Caco-2 (cell line): Measurements from ENCODE around the gene EXOC6B. TPM values are rescaled to one million over a fixed set of nuclear protein-coding genes. Genes with fewer than 3 reads are reported as not detected.

Experiments
- BruUV-seq: library from RNA; stranded (reverse); fragments of 400-500 nt; replicated peaks from 2 replicates; lab custom pipeline; 2021; lab: Mats Ljungman, UMichigan
- CTCF ChIA-PET: fragments of 300-600 bp; sonication (Branson Sonifier 250); formaldehyde crosslinking; loops from one replicate; lab custom pipeline; 2022; ENCODE audit warnings: antibody characterized with exemption; lab: Charles Lee
- POLR2A ChIA-PET: fragments of 300-600 bp; sonication (Branson Sonifier 250); formaldehyde crosslinking; loops from one replicate; lab custom pipeline; 2022; ENCODE audit warnings: antibody characterized with exemption; lab: Charles Lee
- DNase-seq, 2 experiments: peaks; one replicate each; pipeline versions ENCODE4 v3.0.0 to v3.0.0-alpha.2; 2020 to 2022
- H3K27me3 ChIP-seq: replicated peaks from 2 replicates; pipeline ENCODE4 v1.6.0; 2011; ENCODE audit warnings: low read length; ENCODE audit not compliant: control insufficient read depth, insufficient read depth
- H3K36me3 ChIP-seq: 2 replicates; pipeline ENCODE4 v1.5.1; 2011; ENCODE audit warnings: low read length; ENCODE audit not compliant: control insufficient read depth, insufficient read depth
- H3K4me1 ChIP-seq: fragments of 250-450 bp; sonication (Bioruptor Pico); 2 replicates; pipeline ENCODE4 v1.5.1; 2020; ENCODE audit warnings: mild to moderate bottlenecking
- H3K4me3 ChIP-seq: 2 replicates; pipeline ENCODE4 v1.5.1; 2011; ENCODE audit warnings: low read depth, mild to moderate bottlenecking, control low read depth, low read length
- H3K9me3 ChIP-seq: fragments of 250-450 bp; sonication (Bioruptor Pico); 2 replicates; pipeline ENCODE4 v1.5.1; 2020; ENCODE audit warnings: mild to moderate bottlenecking, moderate library complexity
- H3K27ac Mint-ChIP-seq: one replicate; pipeline ENCODE4 v1.8.0; 2022; ENCODE audit warnings: mixed read lengths; ENCODE audit not compliant: unreplicated experiment
- H3K27me3 Mint-ChIP-seq: one replicate; pipeline ENCODE4 v1.8.0; 2022; ENCODE audit warnings: mixed read lengths; ENCODE audit not compliant: insufficient read depth, unreplicated experiment
- H3K36me3 Mint-ChIP-seq: one replicate; pipeline ENCODE4 v1.8.0; 2022; ENCODE audit warnings: mild to moderate bottlenecking, mixed read lengths; ENCODE audit not compliant: insufficient read depth, unreplicated experiment
- H3K4me1 Mint-ChIP-seq: one replicate; pipeline ENCODE4 v1.8.0; 2022; ENCODE audit warnings: low read depth, mixed read lengths; ENCODE audit not compliant: unreplicated experiment
- H3K4me3 Mint-ChIP-seq: one replicate; pipeline ENCODE4 v1.8.0; 2022; ENCODE audit warnings: mild to moderate bottlenecking, moderate library complexity, mixed read lengths; ENCODE audit not compliant: unreplicated experiment
- H3K9me3 Mint-ChIP-seq: one replicate; pipeline ENCODE4 v1.8.0; 2022; ENCODE audit warnings: mixed read lengths; ENCODE audit not compliant: unreplicated experiment
- intact Hi-C: fragments of 100-400 bp; cut with micrococcal nuclease; formaldehyde crosslinking; loops from one replicate; pipeline ENCODE4 v1.10.0; 2022; ENCODE audit not compliant: unreplicated experiment
- total RNA-seq: library from RNA; stranded (reverse); gene quantifications from 2 replicates; pipeline ENCODE4 v1.2.3, GENCODE V29; 2022
- TF ChIP-seq, protein P1 (sequence below), 2 experiments: fragments of 200-600 bp in 1 of 2; IDR thresholded peaks; 1 replicate in 1 of 2; 2 replicates in 1 of 2; pipeline versions ENCODE4 v1.5.1 to v1.8.0; 2011 to 2022; ENCODE audit warnings: antibody characterized with exemption in 1 of 2, control low read depth in 1 of 2, inconsistent platforms in 1 of 2, low read depth in 1 of 2, low read length in 1 of 2, mild to moderate bottlenecking in 1 of 2, moderate library complexity in 1 of 2; ENCODE audit not compliant: insufficient read depth in 1 of 2, severe bottlenecking in 1 of 2, unreplicated experiment in 1 of 2

The EXOC6B gene
- total RNA-seq, 1 experiment from 2014 or later, result 36.1 TPM

DNA sequence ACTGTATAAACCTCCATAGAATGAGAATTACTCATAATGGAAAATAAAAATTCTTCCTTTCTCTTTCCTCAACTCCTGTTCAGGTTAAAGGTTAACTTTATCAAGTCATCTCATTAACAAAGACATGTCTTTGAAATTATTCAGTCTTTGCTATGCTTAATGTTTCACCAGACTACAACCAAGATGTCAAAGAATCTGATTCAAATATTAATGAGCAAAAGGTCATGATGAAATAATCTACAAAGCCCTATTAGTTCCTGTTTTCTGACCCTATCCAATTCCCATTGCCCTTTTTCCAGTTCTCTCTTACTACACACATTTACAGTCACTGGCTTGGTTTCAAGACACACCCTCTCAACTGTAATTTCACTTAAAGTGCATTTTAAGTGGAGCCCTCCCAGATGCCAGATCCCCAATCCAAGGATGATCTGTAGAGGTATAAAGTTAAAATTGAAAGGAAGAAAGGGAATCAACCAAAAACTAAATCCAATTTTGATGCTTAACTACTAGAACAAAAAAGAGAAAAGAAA, 431.2 kb downstream of the EXOC6B start:
- H3K27me3 Mint-ChIP-seq, result no peaks in the 10 kb centered on the region
- intact Hi-C loops, result no loop called here
- no peak overlapping the region for H3K4me3 Mint-ChIP-seq
- TF ChIP-seq, protein P1, sequence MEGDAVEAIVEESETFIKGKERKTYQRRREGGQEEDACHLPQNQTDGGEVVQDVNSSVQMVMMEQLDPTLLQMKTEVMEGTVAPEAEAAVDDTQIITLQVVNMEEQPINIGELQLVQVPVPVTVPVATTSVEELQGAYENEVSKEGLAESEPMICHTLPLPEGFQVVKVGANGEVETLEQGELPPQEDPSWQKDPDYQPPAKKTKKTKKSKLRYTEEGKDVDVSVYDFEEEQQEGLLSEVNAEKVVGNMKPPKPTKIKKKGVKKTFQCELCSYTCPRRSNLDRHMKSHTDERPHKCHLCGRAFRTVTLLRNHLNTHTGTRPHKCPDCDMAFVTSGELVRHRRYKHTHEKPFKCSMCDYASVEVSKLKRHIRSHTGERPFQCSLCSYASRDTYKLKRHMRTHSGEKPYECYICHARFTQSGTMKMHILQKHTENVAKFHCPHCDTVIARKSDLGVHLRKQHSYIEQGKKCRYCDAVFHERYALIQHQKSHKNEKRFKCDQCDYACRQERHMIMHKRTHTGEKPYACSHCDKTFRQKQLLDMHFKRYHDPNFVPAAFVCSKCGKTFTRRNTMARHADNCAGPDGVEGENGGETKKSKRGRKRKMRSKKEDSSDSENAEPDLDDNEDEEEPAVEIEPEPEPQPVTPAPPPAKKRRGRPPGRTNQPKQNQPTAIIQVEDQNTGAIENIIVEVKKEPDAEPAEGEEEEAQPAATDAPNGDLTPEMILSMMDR (IDR thresholded peaks at IDR 0.05; ENCODE audit: insufficient read depth in 1 of 2, low read depth in 1 of 2, low read length in 1 of 2, severe bottlenecking in 1 of 2, unreplicated experiment in 1 of 2), result no peak
- H3K4me1 ChIP-seq, result no peaks in the 10 kb centered on the region
- H3K36me3 ChIP-seq, result no peaks in the 10 kb centered on the region
- DNase-seq, result no peak
- no TSS peak for BruUV-seq
- CTCF ChIA-PET, result no interaction called here
- peaks cover 6% of the 10 kb centered on the region for H3K9me3 ChIP-seq
- POLR2A ChIA-PET, result no interaction called here
- no peaks in the 10 kb centered on the region for H3K27me3 ChIP-seq
- peaks cover 30% of the 10 kb centered on the region for H3K9me3 Mint-ChIP-seq
- H3K4me1 Mint-ChIP-seq, result no peaks in the 10 kb centered on the region
- no peak overlapping the region for H3K27ac Mint-ChIP-seq
- no peaks in the 10 kb centered on the region for H3K36me3 Mint-ChIP-seq
- no peak overlapping the region for H3K4me3 ChIP-seq

DNA sequence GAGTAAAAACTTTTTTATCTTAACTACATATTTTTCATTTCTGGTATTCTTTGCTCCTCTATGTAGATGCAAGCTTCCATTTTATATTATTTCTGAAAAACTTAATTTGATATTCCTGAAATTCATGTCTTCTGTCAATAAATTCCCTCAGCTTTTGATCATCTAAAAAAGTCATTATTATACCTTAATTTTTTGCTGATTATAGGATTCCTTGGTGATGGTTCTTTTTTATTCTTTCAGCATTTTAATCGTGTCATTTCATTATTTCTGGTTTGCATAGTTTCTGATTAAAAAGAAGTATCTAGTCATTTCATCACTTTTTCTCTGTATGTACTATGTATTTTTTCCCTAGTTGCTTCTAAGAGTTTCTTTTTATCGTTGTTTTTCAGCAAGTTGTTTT, 436.4 kb downstream of the EXOC6B start:
- Mint-ChIP-seq H3K27me3 (no peaks in the 10 kb centered on the region), H3K4me3 (no peak overlapping the region), H3K4me1 (no peaks in the 10 kb centered on the region), H3K9me3 (peaks cover 40% of the 10 kb centered on the region), H3K27ac (no peak overlapping the region), H3K36me3 (no peaks in the 10 kb centered on the region)
- BruUV-seq, result no TSS peak
- CTCF ChIA-PET, result no interaction called here
- TF ChIP-seq, protein P1 (IDR thresholded peaks at IDR 0.05; ENCODE audit: insufficient read depth in 1 of 2, low read depth in 1 of 2, low read length in 1 of 2, severe bottlenecking in 1 of 2, unreplicated experiment in 1 of 2), result no peak
- no peak for DNase-seq
- intact Hi-C loops, result no loop called here
- no peaks in the 10 kb centered on the region for H3K4me1 ChIP-seq
- H3K4me3 ChIP-seq, result no peak overlapping the region
- H3K36me3 ChIP-seq, result no peaks in the 10 kb centered on the region
- peaks cover 5% of the 10 kb centered on the region for H3K9me3 ChIP-seq
- H3K27me3 ChIP-seq, result no peaks in the 10 kb centered on the region
- POLR2A ChIA-PET, result no interaction called here

DNA sequence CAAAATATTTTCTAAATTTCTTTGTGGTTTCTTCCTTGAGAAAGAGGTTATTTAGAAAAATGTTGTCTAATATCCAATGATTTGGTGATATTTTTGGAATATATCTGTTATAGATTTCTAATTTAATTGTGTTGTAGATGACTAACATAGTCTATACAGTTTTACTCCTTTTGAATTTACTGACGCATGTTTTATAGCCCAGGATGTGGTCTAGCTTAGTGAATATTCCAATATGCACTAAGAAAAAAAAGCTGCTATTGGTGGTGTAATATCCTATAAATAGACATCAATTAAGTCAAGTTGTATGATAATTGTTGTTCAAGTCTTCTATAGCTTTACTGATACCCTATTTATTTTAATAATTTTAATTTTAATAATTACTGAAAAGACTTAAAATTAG, 437.6 kb downstream of the EXOC6B start:
- Histone ChIP-seq H3K36me3 (no peaks in the 10 kb centered on the region), H3K4me3 (no peak overlapping the region), H3K9me3 (peaks cover 5% of the 10 kb centered on the region), H3K4me1 (no peaks in the 10 kb centered on the region), H3K27me3 (no peaks in the 10 kb centered on the region)
- no peak overlapping the region for H3K4me3 Mint-ChIP-seq
- no peak overlapping the region for H3K27ac Mint-ChIP-seq
- no peaks in the 10 kb centered on the region for H3K4me1 Mint-ChIP-seq
- DNase-seq, result no peak
- peaks cover 48% of the 10 kb centered on the region for H3K9me3 Mint-ChIP-seq
- ChIA-PET POLR2A (no interaction called here), CTCF (no interaction called here)
- intact Hi-C loops, result no loop called here
- BruUV-seq, result no TSS peak
- H3K27me3 Mint-ChIP-seq, result no peaks in the 10 kb centered on the region
- H3K36me3 Mint-ChIP-seq, result no peaks in the 10 kb centered on the region
- TF ChIP-seq, protein P1 (IDR thresholded peaks at IDR 0.05; ENCODE audit: insufficient read depth in 1 of 2, low read depth in 1 of 2, low read length in 1 of 2, severe bottlenecking in 1 of 2, unreplicated experiment in 1 of 2), result no peak
